ENCODE results near the gene ACOT6. TPM values are rescaled to one million over a fixed set of nuclear protein-coding genes. Genes with fewer than 3 reads are reported as not detected.

Gene ACOT6
- total and polyA plus RNA-seq, 2 donors (not counting 3 experiments of a cell fraction or from before 2014, with no cell fraction given), result not detected

GRCh38 chr14:73591690-73592449 is 20.4 kb upstream of the ACOT6 start, which contains the start of gene ACOT4:
ACOT4 (plus strand) TSS chr14:73591873; CDS start chr14:73591960, 87 bp downstream.
- dilution Hi-C loops (cut with MboI; ENCODE audit: extremely low pct_ligation_motif_present, low sequenced_read_pairs), result no loop called here
- Histone ChIP-seq H3K27ac (ENCODE audit: insufficient read depth, low read depth, low read length) (no peak within 1 kb of the TSS), H3K4me1 (ENCODE audit: control insufficient read depth, extremely low read depth, insufficient read depth, low read length) (peaks cover 2% of the 10 kb centered on the region), H3K36me3 (ENCODE audit: control insufficient read depth in 2 of 2, extremely low read depth in 1 of 2, insufficient read depth in 2 of 2, low read length in 2 of 2) (no peaks in the 10 kb centered on the region), H4K20me1 (replicated peaks; ENCODE audit: control insufficient read depth, extremely low read depth, insufficient read depth, low read length) (no peaks in the 10 kb centered on the region), H3K9ac (replicated peaks; ENCODE audit: extremely low read depth, insufficient read depth, low read length) (peak within 1 kb of the TSS; percentile 44), H3K9me1 (replicated peaks; ENCODE audit: control insufficient read depth, extremely low read depth, insufficient read depth, low read length) (no peaks in the 10 kb centered on the region), H3K79me2 (ENCODE audit: control insufficient read depth, insufficient read depth, low read length) (no peaks in the 10 kb centered on the region), H3K27me3 (ENCODE audit: control insufficient read depth in 2 of 2, insufficient read depth in 2 of 2, low read length in 2 of 2) (peaks cover 0 to 3% of the 10 kb centered on the region in 2 experiments), H3K4me3 (replicated peaks in 1 of 3; ENCODE audit: insufficient read depth in 1 of 3, low read depth in 1 of 3, low read length in 3 of 3) (peak within 1 kb of the TSS; percentile 47 to 64 (median 54)), H3K4me2 (ENCODE audit: insufficient read depth, low read length) (peak within 1 kb of the TSS; percentile 71), H2AFZ (ENCODE audit: low read depth, low read length) (peak within 1 kb of the TSS; percentile 99), H3K9me3 (replicated peaks; ENCODE audit: control insufficient read depth, insufficient read depth, low read length) (no peaks in the 10 kb centered on the region)
- POLR2A ChIA-PET, result no interaction called here
- FAIRE-seq (no peak), DNase-seq (ENCODE audit: low read depth, low spot score) (no peak)
- CTCF ChIA-PET, result interaction anchor here (1.2 to 1.3 kb wide), 2 partner anchors 21 to 41 kb away, joined by 5 to 7 read pairs; no protein-coding TSS in a partner anchor
- intact Hi-C loops (cut with micrococcal nuclease), result no loop called here
- BruUV-seq (replicated peaks), result no TSS peak
- TF ChIP-seq POLR2A (IDR thresholded peaks at IDR 0.05; ENCODE audit: low read depth, low read length) (no peak), GATA2 (IDR thresholded peaks at IDR 0.05; ENCODE audit: insufficient read depth, insufficient read length, low read depth, low read length) (no peak), FOS (IDR thresholded peaks at IDR 0.05; ENCODE audit: borderline replicate concordance, insufficient read depth, low read length) (no peak), EZH2 (IDR thresholded peaks at IDR 0.05; ENCODE audit: borderline replicate concordance, low read depth, low read length, severe bottlenecking) (no peak), MAX (IDR thresholded peaks at IDR 0.05; ENCODE audit: insufficient read depth, insufficient read length) (no peak), MYC (IDR thresholded peaks at IDR 0.05; ENCODE audit: low read depth, low read length) (no peak), CTCF (IDR thresholded peaks at IDR 0.05; ENCODE audit: extremely low read depth in 1 of 2, insufficient read depth in 1 of 2, low read depth in 1 of 2, low read length in 2 of 2) (no peak), JUN (IDR thresholded peaks at IDR 0.05; ENCODE audit: borderline replicate concordance, insufficient read depth, insufficient read length, low read depth) (no peak), POLR2AphosphoS5 (IDR thresholded peaks at IDR 0.05; ENCODE audit: insufficient read depth, low read depth, low read length) (no peak)

All from endothelial cell of umbilical vein (primary cell).